ENCODE results near the gene CITED4.

- no peak for TF ChIP-seq CTCF (IDR thresholded peaks at IDR 0.05)
- no peak for TF ChIP-seq POLR2A (IDR thresholded peaks at IDR 0.05)
Observed at GRCh38 chr1:40815420-40815819, 46.7 kb downstream of the CITED4 start.
